ENCODE results near the gene CNKSR1. TPM values are rescaled to one million over a fixed set of nuclear protein-coding genes. Genes with fewer than 3 reads are reported as not detected.
"Not testable (repeated sequence)": the region's sequence is repeated elsewhere in the genome, so short reads cannot be mapped to it uniquely, and the experiment has no call there.

The CNKSR1 gene
- total and polyA plus RNA-seq, 5 experiments from 2014 or later: 0.68 to 3.6 (median 2.4) TPM; not detected in 2

DNA sequence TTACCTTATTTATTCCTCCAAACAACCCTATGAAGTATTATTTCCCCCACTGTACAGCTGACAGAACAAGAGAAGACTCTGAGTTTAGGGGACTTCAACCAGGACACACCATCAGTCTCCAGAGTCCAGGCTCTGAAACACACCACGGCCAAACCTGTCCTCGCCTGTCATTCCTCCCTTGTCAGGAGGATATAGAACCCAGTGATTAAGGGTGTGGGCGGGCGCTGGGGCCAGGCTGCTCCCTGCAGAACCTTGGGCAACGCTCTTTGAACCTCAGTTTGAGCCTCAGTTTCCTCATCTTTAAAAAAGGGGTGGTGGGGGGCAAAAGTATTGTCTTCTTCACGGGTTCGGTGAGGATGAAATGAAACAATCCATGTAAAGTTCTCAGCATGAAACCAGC lies 47.3 kb downstream of the CNKSR1 start:
- Mint-ChIP-seq H3K4me3 (peak overlapping the region; percentile 14 to 85 (median 74)), H3K27ac (peak overlapping the region in 1 of 10 donors; percentile 52), H3K9me3 (no peaks in the 10 kb centered on the region), H3K36me3 (no peaks in the 10 kb centered on the region), H3K27me3 (peaks cover 6 to 22% (median 17%) of the 10 kb centered on the region in 5 donors), H3K4me1 (peaks cover 6 to 18% (median 13%) of the 10 kb centered on the region in 4 donors)
- DNase-seq (no peak), ATAC-seq (no peak)
- POLR2A ChIA-PET: interaction anchor here (0.7 kb wide), 1 partner anchor 426 kb away, joined by 7 read pairs; no protein-coding TSS in a partner anchor

DNA sequence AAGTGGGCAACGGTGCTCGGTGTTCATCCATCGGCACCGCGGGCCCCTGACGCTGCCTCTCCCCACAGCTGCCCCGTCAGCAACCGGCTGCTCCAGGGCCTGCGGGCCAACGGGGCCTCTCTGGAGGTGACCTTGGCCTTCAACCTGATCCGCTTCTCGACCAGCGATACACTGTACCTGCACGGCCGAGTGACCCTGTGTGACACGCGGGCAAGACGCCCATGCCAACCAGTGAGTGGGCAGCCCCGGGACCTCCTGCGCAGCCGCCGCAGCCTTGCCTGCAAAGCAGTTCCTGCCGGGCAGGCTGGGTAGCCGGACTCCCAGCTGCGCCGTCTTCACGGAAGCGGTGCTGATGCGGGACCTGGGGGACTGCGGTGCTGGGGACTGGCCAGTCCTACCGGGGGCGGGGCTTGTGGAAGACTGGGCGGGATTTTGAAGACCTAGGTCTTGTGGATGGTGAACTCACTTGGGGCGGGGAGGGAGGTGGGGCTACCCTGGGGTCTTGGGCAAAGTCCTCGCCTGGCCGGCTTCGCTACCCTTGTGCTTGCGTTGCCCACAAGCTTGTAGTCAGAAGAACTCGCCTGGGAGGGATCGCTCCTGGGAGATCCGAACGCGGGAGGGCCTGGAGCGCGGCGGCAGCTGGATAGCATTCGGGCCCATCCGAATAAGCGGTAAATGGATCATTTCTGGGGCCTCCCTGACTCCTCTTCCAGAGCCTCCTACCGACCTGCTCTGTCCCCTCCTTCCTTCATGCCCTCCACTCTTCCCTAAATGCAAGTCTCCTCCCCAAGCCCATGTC lies 47.9 kb downstream of the CNKSR1 start:
- peak in 6 of 10 donors; percentile 11 to 69 (median 27) for DNase-seq
- POLR2A ChIA-PET: interaction anchor here (0.7 kb wide), 1 partner anchor 427 kb away, joined by 7 read pairs; no protein-coding TSS in a partner anchor
- Mint-ChIP-seq H3K27ac (peak overlapping the region in 6 of 10 donors; percentile 34 to 71 (median 54)), H3K4me3 (peak overlapping the region; percentile 69 to 85 (median 76)), H3K27me3 (peaks cover 6 to 22% (median 17%) of the 10 kb centered on the region in 5 donors), H3K9me3 (no peaks in the 10 kb centered on the region), H3K4me1 (peaks cover 6 to 18% (median 13%) of the 10 kb centered on the region in 4 donors), H3K36me3 (no peaks in the 10 kb centered on the region)
- peak; percentile 74 to 92 for ATAC-seq

DNA sequence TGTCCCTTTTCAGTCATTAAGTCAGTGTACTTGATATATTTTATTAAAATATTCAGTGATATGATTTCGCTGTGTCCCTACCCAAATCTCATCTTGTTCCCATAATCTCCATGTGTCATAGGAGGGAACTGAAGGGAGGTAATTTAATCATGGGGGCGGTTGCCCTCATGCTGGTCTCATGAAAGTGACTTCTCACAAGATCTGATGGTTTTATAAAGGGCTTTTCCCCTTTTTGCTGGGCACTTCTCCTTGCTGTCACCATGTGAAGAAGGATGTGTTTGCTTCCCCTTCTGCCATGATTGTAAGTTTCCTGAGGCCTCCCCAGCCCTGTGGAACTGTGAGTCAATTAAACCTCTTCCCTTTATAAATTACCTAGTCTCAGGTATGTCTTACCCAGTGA lies 53.4 kb downstream of the CNKSR1 start:
- not testable (repeated sequence) for H3K9me3 Mint-ChIP-seq, H3K4me3 Mint-ChIP-seq, H3K27ac Mint-ChIP-seq, ATAC-seq, DNase-seq, H3K36me3 Mint-ChIP-seq
- peaks cover 4 to 17% (median 10%) of the 10 kb centered on the region in 5 donors for H3K27me3 Mint-ChIP-seq
- POLR2A ChIA-PET: interaction anchor here (1.3 kb wide), 1 partner anchor 92 kb away, joined by 5 read pairs; no protein-coding TSS in a partner anchor
- peaks cover 12 to 26% (median 22%) of the 10 kb centered on the region in 4 donors for H3K4me1 Mint-ChIP-seq

DNA sequence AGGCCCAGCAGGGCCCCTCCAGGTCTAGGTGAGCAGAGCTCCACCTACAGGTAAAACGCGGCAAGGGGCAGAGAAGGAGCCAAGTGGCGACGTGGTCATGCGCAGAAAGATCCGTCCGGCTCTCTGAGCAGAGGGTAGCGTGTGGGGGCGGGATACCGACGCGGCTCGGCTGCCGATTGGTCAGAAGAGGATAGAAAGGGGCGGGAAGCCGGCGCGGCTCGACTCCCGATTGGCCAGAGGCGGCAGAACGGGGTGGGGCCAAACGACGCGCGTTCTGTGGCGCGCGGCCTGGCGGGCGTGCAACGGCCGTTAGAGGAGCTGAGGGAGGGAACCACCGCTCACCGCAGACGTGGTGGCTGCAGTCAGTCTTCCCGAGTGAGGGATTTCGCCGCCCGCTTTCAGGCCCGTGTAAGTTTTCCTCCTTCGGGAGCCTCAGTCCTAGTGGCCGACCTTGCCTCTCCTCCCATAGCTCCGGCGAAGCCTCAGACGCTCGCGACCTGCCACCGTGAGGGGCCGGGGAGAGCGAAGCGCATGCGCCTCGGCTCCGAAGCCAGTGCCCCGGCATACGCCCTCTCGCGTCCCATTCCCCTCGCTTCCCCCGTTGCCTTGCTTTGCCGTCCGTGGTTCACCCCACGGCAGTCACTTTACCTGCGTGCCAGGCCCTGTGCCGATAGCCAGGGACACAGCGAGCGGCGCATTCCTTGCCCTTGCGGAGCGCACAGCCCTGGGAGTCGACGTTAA lies 56.8 kb downstream of the CNKSR1 start, which contains the start of gene CEP85:
Gene CEP85, plus strand, starts transcription at position 298 of the 741 bp plus-strand sequence. CDS start 5,584 bp downstream, outside the sequence.
- Mint-ChIP-seq H3K9me3 (no peaks in the 10 kb centered on the region), H3K27ac (peak within 1 kb of the TSS; percentile 80 to 98 (median 96)), H3K36me3 (no peaks in the 10 kb centered on the region), H3K4me3 (peak within 1 kb of the TSS; percentile 92 to 99 (median 98)), H3K27me3 (no peaks in the 10 kb centered on the region), H3K4me1 (peaks cover 19 to 40% (median 35%) of the 10 kb centered on the region in 4 donors)
- POLR2A ChIA-PET: interaction anchor here (0.7 to 2.4 kb wide), 18 partner anchors 30 to 458 kb away, joined by 3 to 26 read pairs (median 4); partner anchors contain the start of genes CD52, HMGN2, PDIK1L and SH3BGRL3
- peak; percentile 95 to 99 (median 98) for DNase-seq
- ATAC-seq: peak; percentile 89 to 92

DNA sequence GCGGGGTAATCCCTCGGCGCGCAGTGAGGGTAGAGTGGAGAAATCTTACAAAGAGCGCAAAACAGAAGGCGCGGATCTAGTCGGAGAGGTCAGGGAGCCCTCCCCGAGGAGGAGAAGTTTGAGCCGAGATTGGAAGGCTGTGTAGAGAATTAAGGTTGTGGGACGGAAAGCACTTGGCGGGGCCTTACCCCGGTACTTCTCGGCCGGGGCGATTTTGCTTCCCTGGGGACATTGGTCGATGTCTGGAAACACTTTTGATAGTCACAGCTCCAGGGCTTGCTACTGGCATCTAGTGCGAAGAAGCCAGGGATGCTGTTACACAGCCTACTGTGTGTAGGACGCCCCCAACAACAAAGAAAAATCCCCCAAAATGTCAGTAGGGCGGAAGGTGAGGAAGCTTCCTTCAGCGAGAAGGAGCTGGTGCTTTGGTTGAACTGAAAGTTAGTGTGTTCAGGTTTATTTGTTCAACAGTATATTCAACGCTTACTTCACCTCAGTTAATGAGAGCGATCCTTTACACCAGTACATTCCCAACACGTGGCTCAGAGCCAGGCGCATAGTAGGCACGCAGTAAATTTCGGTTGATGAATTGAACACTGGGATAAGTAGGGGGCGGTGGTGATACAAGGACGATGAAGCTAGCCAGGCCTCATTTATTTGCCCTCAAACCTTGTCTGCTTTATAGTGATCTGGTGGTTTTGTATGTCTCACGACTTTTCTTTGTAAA lies 57.5 kb downstream of the CNKSR1 start:
- H3K4me3 Mint-ChIP-seq: peak overlapping the region; percentile 92 to 99 (median 98)
- peaks cover 0 to 5% (median 0%) of the 10 kb centered on the region in 3 donors for H3K36me3 Mint-ChIP-seq
- H3K27me3 Mint-ChIP-seq: no peaks in the 10 kb centered on the region
- POLR2A ChIA-PET: interaction anchor here (0.5 to 2.4 kb wide), 17 partner anchors 33 to 693 kb away, joined by 3 to 26 read pairs (median 4); partner anchors contain the start of genes CD52, PDIK1L, SH3BGRL3 and ZNF593
- no peaks in the 10 kb centered on the region for H3K9me3 Mint-ChIP-seq
- ATAC-seq (no peak), DNase-seq (peak in 2 of 10 donors; percentile 35 to 39)
- peak overlapping the region; percentile 80 to 98 (median 96) for H3K27ac Mint-ChIP-seq
- H3K4me1 Mint-ChIP-seq: peaks cover 20 to 40% (median 35%) of the 10 kb centered on the region in 4 donors

DNA sequence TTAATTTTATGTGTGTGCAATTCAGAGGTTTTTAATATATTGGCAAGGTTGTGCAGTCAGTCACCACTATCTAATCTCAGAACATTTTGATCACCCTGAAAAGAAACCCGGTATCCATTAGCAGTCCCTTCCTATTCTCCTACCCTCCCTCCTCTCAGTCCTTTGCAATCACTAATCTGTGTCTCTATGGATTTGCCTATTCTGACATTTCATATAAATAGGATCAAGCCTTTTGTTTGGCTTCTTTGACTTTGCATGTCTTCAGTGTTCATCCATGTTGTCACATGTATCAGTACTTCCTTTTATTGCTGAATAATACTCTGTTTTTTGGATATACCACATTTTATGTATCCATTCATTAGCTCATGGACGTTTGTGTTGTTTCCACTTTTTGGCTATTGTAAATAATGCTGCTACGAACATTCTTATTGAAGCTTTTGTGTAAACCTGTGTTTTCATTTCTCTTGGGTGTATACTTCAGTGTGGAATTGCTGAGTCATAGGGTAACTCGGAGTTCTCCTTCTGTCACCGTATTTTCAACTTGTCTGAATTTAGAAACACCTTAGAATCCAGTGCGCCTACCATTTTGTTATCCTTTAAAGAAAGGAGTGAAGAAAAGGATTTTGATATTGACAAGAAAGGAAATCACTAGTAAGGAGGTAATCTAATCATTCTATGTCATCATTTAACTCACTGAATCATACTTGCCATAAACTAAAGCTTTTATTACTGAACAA lies 60.1 kb downstream of the CNKSR1 start:
- Mint-ChIP-seq H3K4me3 (no peak overlapping the region), H3K36me3 (peaks cover 0 to 26% (median 1%) of the 10 kb centered on the region in 3 donors), H3K4me1 (peaks cover 20 to 40% (median 35%) of the 10 kb centered on the region in 4 donors), H3K27me3 (no peaks in the 10 kb centered on the region), H3K9me3 (no peaks in the 10 kb centered on the region), H3K27ac (no peak overlapping the region)
- no peak for DNase-seq
- no peak for ATAC-seq
- POLR2A ChIA-PET: interaction anchor here (0.6 kb wide), 1 partner anchor 146 kb away, joined by 4 read pairs; no protein-coding TSS in a partner anchor

Other genes with a start within 250 kb of the CNKSR1 start
- gene PAFAH2, start 179.4 kb upstream of the CNKSR1 start, total RNA-seq: 10 to 100 TPM; 24.6 to 25.4 TPM
- gene PAFAH2, start 179.4 kb upstream of the CNKSR1 start, polyA plus RNA-seq: 10 to 100 TPM; 16.4 to 25.5 (median 17.3) TPM
- gene EXTL1, start 155.7 kb upstream of the CNKSR1 start, total RNA-seq: under 1 TPM; 0.19 to 0.26 TPM
- gene EXTL1, start 155.7 kb upstream of the CNKSR1 start, polyA plus RNA-seq: not detected
- gene SLC30A2, start 131.4 kb upstream of the CNKSR1 start, total RNA-seq: not detected
- gene SLC30A2, start 131.4 kb upstream of the CNKSR1 start, polyA plus RNA-seq: under 1 TPM in 1 of 3 donors, not detected in 2; 0.16 TPM
- not detected for gene TRIM63, start 109.9 kb upstream of the CNKSR1 start, total RNA-seq
- not detected for gene TRIM63, start 109.9 kb upstream of the CNKSR1 start, polyA plus RNA-seq
- 10 to 100 TPM; 23.1 to 23.5 TPM for gene PDIK1L, start 65.7 kb upstream of the CNKSR1 start, total RNA-seq
- gene PDIK1L, start 65.7 kb upstream of the CNKSR1 start, polyA plus RNA-seq: 1 to 10 TPM; 3.5 to 5.1 (median 3.7) TPM
- not detected for gene FAM110D, start 18.4 kb upstream of the CNKSR1 start, total RNA-seq
- gene FAM110D, start 18.4 kb upstream of the CNKSR1 start, polyA plus RNA-seq: not detected
- not detected for gene C1orf232, start 8.5 kb upstream of the CNKSR1 start, total RNA-seq
- gene C1orf232, start 8.5 kb upstream of the CNKSR1 start, polyA plus RNA-seq: not detected
- gene ZNF593, start 7.6 kb upstream of the CNKSR1 start, total RNA-seq: 10 to 100 TPM; 10.4 to 13.1 TPM
- gene ZNF593, start 7.6 kb upstream of the CNKSR1 start, polyA plus RNA-seq: 10 to 100 TPM; 23.4 to 26.0 (median 24.7) TPM
- not detected for gene ZNF593OS, start 5.7 kb upstream of the CNKSR1 start, total RNA-seq
- 1 to 10 TPM in 1 of 3 donors, under 1 TPM in 2; 0.25 to 2.1 (median 0.51) TPM for gene ZNF593OS, start 5.7 kb upstream of the CNKSR1 start, polyA plus RNA-seq
- not detected for gene CATSPER4, start 13.1 kb downstream of the CNKSR1 start, total RNA-seq
- not detected for gene CATSPER4, start 13.1 kb downstream of the CNKSR1 start, polyA plus RNA-seq
- gene CEP85, start 56.7 kb downstream of the CNKSR1 start, total RNA-seq: 10 to 100 TPM; 18.8 to 21.9 TPM
- gene CEP85, start 56.7 kb downstream of the CNKSR1 start, polyA plus RNA-seq: 1 to 10 TPM; 3.9 to 9.8 (median 5.1) TPM
- 100 to 1,000 TPM; 250 to 255 TPM for gene SH3BGRL3, start 102.6 kb downstream of the CNKSR1 start, total RNA-seq
- 100 to 1,000 TPM; 805 to 925 (median 916) TPM for gene SH3BGRL3, start 102.6 kb downstream of the CNKSR1 start, polyA plus RNA-seq
- 100 to 1,000 TPM; 121 to 129 TPM for gene UBXN11, start 129.1 kb downstream of the CNKSR1 start, total RNA-seq
- 10 to 100 TPM in 2 of 3 donors, 1 to 10 TPM in 1; 9.1 to 14.7 (median 12.4) TPM for gene UBXN11, start 129.1 kb downstream of the CNKSR1 start, polyA plus RNA-seq
- 100 to 1,000 TPM; 772 to 847 TPM for gene CD52, start 140.5 kb downstream of the CNKSR1 start, total RNA-seq
- gene CD52, start 140.5 kb downstream of the CNKSR1 start, polyA plus RNA-seq: 1,000 to 10,000 TPM; 6,330 to 6,863 (median 6,804) TPM
- under 1 TPM; 0.74 to 0.75 TPM for gene CRYBG2, start 176.6 kb downstream of the CNKSR1 start, total RNA-seq
- gene CRYBG2, start 176.6 kb downstream of the CNKSR1 start, polyA plus RNA-seq: under 1 TPM in 2 of 3 donors, not detected in 1; 0.07 to 0.55 TPM
- 1 to 10 TPM; 2.1 to 2.4 TPM for gene ZNF683, start 195.3 kb downstream of the CNKSR1 start, total RNA-seq
- gene ZNF683, start 195.3 kb downstream of the CNKSR1 start, polyA plus RNA-seq: 1 to 10 TPM in 2 of 3 donors, under 1 TPM in 1; 0.42 to 6.3 (median 3.1) TPM
- not detected for gene LIN28A, start 233.3 kb downstream of the CNKSR1 start, total RNA-seq
- gene LIN28A, start 233.3 kb downstream of the CNKSR1 start, polyA plus RNA-seq: not detected